GM19023 (cell line): Measurements from ENCODE around the gene ASPG.

ENCODE experiments used
- ATAC-seq: cut with Tn5 transposase; IDR thresholded peaks from one replicate; pipeline ENCODE4 v1.9.1; 2021; ENCODE audit warnings: mild to moderate bottlenecking, moderate library complexity; ENCODE audit not compliant: unreplicated experiment

Gene ASPG

DNA sequence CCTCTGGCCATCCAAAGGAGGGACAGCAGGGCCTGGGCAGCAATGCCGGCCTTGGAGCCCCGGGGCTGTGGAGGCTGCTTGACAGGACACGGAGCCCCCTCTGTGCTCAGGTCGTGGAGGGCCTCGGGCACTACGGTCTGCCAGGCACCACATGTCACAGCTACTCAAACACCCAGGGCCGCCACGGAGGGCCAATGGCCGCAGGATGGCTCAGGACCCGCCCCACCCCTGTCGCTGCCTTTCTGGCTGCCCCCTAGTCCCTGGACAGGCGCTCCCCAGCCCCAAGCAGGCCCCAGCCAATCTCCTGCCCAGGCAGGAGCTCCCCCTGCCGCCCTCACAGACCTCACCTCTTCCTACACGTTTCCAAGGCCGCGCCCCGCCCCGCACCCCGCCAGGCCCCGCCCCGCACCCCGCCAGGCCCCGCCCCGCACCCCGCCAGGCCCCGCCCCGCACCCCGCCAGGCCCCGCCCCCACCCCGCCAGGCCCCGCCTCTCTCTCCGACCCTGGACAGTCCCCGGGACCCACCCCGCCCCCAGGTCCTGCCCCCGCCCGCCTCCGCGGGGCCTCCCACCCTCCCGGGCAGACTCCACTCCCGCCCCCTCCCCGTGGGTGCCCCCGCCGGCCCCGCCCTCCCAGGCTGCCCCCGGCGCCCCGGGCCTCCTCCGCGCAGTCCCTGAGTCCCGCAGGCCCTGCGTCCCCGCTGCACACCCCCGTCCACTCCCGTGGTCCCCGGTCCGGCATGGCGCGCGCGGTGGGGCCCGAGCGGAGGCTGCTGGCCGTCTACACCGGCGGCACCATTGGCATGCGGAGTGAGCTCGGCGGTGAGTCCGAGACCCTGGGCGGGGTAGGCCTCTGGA lies at the start of gene ASPG:
Gene ASPG, plus strand, starts transcription at position 669 of the 857 bp plus-strand sequence. Its CDS starts 71 bp downstream, at position 740.
- ATAC-seq = no peak

DNA sequence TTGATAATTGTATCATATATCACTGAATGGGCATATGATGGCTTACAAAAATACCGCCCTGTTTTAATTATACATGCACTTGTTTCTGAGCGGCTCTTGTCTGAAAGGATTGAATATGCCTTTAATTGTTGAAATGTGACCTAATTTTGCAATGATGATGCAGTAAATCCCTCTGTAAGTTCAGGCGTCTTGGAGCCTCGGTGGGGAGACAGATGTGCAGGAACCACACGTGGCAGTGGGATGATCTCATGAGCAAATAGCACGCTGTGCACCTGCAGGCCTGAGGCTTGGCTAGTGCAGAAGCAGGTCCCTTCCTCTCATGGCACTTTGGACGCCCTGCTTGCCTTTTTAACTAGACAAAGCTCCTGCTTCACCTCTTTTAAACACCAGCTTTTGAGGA lies 49.3 kb upstream of the ASPG start:
- no peak for ATAC-seq

DNA sequence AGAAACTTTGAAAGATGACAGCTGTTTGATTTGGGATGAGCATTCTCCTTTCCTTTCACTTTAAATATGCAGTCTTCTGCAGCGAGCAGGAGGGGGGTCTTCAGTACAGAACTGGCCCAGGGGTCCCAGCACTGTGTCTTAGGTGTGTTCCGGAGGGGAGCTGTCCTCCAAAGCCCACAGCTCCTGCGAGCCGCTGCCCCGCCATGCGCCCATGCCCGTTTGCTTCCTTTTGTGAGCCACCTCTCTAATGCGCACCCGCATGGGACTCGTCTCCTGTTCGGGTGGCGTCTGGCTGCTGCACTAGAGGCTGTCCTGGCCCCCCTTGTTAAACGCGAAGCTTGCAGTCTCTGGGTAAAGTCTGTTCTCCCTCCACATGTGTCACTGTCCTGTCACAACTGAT lies 48.4 kb upstream of the ASPG start:
- ATAC-seq = no peak

DNA sequence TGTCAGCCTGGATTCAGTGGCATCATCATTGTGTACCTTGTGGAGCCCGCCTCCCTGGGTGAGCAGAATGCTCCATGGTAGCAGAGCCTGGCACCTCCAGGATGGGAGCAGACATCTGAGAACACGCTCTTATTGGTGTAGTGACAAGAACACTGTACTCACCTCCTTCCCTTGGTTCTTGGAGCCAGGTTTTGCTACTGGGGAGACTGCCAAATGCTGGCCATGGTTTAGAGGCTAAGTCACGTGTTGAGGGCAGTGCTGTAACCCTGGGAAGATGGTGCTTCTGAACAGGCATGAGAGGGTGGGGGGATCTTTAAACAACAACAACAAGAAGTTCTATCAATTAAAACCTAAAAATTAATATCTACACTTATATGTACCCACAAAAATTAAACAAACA lies 47.6 kb upstream of the ASPG start:
- no peak for ATAC-seq

DNA sequence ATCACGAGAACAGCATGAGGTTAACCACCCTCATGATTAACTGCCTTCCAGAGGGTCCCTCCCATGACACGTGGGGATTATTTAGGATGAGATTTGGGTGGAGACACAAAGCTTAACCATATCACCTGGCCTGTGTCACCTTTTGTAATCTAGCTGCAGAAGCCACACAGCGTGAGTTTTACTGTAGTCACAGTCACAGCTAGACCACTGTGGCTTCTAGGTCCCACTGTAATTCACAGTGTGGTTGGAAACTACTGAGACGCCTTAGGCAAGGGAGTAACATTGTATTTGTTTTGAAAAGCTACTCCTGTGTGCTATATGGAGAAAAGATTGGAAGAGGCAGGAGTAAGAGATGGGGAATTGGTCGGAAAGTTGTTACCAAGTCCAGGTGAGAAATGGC lies 46.3 kb upstream of the ASPG start:
- no peak for ATAC-seq

DNA sequence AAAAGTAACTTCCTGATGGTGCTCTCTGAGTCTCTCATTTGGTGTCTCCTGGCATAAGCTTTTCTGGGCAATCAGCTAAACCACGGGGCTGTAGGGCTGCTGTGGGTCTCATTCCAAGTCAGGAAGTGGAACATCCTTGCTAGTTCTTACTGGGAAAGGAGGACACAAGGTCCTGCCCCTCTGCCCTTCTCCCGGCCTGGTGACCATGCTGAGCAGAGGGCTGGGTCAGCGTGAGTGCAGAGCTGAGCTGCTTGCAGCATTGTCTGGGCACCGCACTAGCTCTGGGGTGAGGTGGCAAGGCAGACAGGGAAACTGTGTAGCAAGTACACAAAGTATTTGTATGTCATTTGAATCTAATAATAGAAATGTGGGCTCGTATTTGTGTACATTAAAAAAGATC lies 45.0 kb upstream of the ASPG start:
- ATAC-seq = no peak

DNA sequence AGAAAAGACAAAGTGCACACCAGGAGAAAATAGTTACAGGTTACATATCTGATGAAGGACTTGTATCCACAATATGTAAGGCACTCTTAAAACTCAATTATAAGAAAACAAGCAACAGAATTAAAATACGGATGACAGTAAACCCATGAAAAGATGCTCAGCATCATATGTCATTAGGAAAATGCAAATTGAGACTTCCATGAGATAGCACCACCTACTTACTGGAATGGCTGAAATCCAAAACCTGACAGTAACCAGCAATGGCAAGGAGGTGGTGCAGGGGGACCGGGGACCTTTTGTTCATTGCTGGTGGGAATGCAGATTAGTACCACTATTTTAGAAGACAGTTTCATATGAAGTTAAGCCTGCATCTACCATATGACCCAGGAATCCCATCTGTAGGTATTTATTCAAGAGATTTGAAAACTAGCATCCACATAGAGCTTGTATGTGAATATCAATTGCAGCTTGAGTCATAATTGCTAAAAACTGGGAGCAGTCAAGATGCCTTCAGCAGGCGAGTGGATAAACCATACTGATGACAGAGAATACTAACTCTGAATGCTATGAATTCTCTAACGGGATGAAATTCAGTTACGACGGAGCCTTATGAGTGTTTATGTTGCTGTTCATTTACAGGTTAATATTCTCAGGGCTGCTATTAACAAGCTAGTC lies 43.9 kb upstream of the ASPG start:
- ATAC-seq = no peak

DNA sequence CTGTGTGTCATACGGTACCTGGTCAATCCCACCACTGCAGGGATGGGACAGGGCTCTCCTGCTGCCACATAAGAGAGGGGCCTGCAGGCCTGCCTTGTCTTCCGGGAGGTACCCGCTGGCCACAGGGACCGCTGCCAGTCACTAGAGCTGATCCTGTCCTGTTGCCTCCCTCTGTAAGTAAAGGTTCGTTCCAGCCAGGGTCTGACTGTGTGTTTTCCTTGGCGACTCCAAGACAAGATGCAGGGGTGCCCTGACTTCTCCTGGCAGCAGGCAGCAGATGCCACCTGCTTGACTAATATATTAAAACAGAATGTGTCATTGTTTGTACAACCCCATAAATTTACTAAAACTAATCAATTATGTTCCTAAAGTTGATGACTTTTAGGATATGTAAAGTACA lies 41.5 kb upstream of the ASPG start:
- ATAC-seq = no peak

DNA sequence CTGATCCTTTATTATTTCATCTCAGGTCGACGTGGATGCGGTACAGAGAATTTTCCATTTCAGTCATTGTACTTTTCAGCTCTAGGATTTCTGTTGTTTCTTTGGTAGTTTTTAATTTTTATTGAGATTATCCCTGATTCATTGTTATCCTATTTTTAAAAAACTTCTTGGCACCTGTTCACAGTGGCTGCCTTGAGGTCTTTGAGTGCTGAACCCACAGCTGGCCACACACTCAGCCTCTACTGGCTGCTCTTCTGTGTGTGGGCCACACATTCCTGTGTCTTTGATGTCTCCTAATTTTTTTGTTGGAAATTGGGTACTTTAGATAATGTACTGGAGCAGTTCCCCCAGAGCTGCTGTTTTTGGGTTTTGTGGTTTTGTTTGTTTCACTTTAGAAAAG lies 37.7 kb upstream of the ASPG start:
- ATAC-seq = no peak

DNA sequence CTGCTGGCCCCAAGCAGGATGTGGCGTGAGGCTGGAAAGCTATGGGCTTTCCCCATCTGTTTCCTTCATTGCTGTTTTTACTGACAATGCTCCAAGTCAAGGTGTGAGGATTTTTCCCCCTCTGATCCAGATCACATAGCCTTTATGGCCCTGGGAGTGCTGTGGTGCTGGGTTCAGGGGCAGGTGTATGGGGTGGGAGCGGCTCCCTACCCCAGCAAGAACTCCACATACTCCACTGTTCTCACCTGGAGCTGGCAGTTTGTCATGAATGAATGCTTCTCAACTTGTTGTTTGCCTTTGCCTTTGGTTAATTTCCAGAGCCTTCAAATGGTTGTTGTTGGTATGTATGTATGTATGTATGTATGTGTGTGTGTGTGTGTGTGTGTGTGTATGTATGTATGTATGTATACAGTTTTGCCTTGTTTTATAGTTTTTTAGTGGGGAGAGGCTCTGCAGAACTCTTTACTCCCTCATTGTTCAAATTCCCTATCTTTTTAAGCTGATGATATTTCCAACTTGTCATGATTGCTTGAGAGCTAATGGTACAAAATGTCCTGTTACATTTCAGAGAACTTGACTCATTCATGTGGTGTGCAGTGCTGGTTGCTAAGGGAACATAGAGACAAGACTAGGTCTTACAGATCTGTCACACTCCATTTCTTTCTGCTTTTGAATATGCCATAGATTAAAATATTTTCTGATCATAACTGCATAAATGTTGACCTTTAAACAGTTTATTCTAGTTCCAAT lies 36.6 kb upstream of the ASPG start:
- no peak for ATAC-seq

DNA sequence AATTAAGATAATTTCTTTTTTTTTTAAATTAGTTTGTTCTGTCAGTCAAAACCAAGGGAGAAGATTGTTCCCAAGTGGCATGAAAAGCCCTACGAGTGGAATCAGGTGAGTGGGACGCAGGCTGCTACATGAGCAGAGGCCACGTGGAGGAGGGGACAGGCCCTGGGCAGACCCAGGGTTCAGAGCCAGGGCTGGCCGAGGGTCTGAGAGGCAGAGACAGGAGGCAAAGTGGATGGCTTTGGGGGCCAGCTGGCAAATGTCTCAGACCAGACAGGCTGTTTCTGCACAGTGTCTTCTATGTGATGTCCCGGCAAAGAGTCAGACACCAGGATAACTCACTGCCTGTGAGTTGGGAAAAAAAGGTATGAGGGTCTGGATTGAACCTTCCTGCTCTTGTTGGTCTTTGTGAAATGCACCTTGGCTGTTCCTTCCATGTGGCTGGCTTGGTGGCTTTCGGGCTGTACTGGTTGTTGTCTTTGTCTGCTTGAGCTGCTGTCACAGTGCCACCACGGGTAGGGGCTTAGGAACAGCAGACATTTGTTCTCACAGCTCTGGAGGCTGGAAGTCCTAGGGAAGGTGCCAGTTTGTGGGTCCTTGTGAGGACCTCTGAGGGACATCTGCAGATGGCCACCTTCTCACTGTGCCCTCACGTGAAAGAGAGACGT lies 35.8 kb upstream of the ASPG start:
- no peak for ATAC-seq

DNA sequence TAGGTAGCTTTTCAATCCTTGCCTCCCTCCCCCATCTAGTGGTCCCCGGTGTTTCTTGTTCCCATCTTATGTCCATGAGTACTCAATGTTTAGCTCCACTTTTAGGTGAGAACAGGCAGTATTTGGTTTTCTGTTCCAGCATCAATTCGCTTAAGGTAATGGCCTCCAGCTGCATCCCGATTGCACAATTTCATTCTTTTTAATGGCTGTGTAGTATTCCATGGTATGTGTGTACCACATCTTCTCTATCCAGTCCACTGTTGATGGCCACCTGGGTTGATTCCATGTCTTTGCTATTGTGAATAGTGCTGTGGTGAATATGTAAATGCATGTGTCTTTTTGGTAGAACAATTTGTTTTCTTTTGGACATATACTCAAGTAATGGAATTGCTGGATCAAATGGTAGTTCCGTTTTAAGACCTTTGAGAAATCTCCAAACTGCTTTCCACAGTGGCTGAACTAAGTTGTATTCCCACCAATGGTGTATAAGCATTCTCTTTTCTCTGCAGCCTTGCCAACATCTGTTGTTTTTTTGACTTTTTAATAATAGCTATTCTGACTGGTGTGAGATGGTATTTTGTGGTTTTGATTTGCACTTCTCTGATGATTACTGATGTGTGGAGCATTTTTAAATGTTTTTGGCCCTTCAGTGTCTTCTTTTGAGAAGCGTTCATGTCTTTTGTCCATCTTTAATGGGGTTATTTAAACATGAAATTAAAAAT lies 34.2 kb upstream of the ASPG start:
- ATAC-seq = no peak

DNA sequence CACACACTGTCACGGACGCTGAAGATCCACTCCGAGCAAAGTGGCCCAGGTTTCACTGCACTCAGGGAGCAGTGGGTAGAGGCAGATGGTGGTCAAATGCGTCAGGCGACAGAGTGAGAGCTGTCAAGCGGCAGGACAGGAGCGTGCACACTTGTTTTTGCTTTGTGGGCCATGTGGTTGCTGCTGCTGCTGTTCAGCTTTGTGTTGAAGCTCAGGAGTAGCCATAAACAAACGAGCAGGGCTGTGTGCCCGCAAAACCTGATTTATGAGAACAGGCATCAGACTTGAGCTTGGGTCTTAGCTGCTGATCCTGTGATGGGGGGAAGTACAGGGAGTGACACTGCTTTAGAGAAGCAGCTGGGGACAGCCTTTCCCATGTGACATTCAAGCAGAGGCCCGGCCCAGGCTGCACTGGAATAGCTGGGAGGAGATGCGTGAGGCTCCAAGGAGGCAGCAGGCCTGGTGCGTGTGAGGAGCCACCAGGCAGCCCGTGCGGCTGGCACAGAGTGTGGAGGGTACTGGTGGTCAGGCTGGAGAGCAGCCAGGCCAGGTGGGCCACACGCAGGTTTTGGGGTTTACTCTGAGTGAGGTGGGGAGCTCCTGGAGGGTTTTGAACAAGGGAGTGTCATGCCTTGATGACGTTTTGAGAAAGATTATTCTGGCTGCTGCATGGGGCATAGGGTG lies 31.1 kb upstream of the ASPG start:
- ATAC-seq = no peak

DNA sequence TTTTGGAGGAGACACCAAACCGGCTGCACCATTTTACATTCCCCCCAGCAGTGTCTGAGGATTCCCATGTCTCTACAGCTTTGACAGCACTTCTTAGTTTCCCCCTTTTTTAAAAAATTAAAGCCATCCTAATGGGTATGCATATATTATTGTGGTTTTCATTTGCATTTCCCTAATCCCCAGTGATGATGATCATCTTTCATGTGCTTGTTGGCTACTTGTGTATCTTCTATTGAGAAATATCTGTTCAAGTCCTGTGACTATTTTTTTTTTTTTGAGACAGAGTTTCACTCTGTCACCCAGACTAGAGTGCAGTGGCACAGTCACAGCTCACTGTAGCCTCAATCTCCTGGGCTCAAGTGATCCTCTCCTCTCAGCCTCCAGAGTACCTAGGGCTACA lies 23.2 kb upstream of the ASPG start:
- ATAC-seq = no peak

DNA sequence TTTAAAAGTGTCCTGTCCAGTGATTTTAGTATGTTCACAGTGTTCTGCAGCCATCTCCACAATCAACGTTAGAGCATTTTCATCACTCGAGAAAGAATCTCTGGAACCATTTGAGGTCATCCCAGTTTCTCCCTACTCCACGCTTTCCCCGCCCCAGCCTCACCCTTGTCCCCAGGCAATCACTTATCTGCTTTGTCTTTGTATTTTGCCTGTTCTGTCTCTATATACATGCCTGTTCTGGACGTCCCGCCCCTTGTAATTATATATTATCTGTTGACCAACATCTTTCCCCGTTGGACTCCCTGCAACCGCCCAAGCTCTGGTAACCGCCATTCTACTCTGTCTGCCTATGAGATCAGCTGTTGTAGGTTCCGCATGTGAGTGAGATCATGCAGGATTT lies 21.5 kb upstream of the ASPG start:
- ATAC-seq = no peak

DNA sequence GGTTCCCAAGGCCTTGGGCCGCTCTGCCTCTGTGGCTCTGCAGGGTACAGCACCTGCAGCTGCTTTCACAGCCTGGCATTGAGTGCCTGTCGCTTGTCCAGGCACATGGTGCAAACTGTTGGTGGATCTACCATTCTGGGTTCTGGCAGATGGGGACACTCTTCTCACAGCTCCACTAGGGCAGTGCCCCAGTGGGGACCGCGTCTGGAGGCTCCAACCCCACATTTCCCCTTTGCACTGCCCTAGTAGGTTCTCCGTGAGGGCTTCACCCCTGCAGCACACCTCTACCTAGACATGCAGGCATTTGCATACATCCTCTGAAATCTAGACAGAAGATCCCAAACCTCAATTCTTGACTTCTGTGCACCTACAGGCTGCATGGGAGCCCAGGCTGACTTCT lies 19.2 kb upstream of the ASPG start:
- ATAC-seq = no peak

DNA sequence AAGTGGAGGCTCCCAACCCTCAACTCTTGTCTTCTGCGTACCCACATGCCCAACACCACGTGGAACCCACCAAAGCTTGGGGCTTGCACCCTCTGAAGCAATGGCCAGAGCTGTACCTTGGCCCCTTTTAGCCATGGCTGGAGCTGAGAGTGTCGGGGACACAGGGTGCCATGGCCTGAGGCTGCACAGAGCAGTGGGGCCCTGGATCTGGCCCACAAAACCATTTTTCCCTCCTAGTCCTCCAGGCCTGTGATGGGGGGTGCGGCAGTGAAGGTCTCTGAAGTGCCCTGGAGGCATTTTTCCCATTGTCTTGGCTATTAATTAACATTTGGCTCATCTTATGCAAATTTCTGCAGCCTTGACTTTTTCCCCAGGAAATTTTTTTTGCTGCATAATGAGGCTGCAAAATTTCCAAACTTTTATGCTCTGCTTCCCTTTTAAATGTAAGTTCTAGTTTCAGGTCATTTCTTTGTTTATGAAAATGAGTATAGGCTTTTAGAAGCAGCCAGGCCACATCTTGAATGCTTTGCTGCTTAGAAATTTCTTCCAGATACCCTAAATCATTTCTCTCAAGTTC lies 18.7 kb upstream of the ASPG start:
- ATAC-seq = no peak

DNA sequence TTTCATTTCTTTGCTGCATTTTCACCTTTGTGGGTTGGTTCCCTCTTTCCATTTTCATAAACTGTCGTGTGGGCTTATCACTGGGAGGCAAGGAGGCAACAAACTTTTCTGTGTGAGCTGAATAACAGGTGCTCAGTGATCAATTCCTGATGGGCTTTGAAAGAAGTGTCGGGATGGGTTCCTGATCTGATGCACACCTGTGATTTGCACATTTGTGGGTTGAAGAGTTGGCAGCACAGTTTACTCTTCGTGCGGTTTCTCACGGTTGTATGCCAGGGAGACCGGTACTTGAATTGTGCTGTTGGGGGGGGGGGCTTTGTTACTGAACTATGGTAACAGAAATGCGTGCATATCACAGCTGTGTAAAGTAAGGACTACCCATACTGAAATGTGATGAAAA lies 16.0 kb upstream of the ASPG start:
- ATAC-seq = no peak

DNA sequence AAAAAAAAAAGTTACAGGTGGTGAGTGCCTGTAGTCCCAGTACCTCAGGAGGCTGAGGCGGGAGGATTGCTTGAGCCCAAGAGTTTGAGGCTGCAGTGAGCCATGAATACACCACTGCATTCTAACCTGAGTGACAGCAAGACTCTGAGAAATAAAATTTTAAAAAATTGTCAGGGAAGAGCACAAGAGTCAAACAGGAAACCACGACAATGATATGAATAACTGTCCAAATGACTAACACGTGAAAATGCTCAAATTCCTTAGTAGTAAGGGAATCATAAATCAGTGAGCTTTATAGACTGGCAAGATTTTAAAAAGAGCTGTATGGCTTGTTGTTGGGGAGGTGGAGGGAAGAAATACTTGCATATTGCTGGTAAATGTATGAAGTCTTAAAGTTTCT lies 12.9 kb upstream of the ASPG start:
- ATAC-seq = no peak

DNA sequence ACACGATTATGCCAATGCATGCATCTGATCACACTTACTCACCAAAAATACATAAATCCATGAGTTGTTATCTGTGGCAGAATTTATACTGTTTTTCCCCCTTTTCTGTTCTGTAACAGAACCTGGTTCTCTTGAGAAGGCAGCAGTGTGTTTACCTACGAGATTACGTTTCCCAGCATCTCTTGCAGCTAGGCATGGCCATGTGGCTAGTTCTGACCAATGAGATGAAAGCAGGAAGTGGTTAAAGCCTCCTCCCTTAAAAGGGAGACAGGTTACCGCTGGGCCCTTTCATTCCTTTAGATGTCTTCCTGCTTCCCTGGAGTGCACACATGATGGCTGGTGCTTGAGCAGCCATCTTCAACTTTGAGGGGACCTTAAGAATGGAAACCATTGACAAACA lies 11.7 kb upstream of the ASPG start:
- ATAC-seq = no peak
